ENCODE data around the gene LCE3C.

LCE3C gene

DNA sequence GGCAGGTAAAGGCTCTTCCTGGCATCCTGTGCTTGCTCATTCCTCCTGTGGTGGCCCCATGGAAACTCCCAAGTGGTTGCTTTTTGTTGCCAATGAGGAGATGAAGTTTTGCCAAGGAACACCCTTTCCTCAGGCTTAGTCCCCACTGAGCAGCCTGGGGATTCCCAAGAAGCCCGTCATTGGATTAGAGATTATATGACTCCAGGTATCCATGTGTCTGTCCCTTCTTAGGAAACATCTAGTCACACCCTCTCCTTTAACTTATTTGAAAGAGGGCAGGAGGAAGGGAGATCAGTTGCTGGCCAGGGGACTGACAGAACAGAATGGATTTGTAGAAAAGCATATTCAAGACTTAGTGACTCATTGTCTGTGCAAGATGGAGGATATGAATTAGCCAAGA lies 26.7 kb downstream of the LCE3C start:
- no peak for DNase-seq (ENCODE audit: low read depth)
- H3K4me3 ChIP-seq (ENCODE audit: low read length): no peak overlapping the region
- TF ChIP-seq, protein P1, sequence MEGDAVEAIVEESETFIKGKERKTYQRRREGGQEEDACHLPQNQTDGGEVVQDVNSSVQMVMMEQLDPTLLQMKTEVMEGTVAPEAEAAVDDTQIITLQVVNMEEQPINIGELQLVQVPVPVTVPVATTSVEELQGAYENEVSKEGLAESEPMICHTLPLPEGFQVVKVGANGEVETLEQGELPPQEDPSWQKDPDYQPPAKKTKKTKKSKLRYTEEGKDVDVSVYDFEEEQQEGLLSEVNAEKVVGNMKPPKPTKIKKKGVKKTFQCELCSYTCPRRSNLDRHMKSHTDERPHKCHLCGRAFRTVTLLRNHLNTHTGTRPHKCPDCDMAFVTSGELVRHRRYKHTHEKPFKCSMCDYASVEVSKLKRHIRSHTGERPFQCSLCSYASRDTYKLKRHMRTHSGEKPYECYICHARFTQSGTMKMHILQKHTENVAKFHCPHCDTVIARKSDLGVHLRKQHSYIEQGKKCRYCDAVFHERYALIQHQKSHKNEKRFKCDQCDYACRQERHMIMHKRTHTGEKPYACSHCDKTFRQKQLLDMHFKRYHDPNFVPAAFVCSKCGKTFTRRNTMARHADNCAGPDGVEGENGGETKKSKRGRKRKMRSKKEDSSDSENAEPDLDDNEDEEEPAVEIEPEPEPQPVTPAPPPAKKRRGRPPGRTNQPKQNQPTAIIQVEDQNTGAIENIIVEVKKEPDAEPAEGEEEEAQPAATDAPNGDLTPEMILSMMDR (conservative IDR thresholded peaks at IDR 0.05; ENCODE audit: low read length): no peak

DNA sequence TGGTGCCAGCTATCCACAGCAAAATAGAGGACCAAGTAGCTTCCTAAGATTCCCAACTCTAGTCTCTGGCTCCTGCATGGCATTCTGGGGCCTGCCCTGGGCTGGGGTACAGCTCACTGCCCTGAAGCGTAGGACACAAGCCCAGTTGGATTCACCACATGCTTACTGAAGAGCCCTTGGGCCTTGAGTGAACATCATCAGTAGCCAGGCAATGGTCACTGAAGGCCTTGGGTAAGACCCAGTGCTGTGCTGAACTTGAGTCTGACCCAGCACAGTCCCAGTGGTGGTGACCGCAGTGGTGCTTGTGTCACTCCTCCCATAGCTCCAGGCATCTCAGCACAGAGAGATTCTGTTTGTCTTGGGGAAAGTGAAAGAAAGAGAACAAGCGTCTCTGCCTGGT lies 30.6 kb downstream of the LCE3C start:
- no peak for DNase-seq (ENCODE audit: low read depth)
- no peak overlapping the region for H3K4me3 ChIP-seq (ENCODE audit: low read length)
- TF ChIP-seq, protein P1 (conservative IDR thresholded peaks at IDR 0.05; ENCODE audit: low read length): no peak

DNA sequence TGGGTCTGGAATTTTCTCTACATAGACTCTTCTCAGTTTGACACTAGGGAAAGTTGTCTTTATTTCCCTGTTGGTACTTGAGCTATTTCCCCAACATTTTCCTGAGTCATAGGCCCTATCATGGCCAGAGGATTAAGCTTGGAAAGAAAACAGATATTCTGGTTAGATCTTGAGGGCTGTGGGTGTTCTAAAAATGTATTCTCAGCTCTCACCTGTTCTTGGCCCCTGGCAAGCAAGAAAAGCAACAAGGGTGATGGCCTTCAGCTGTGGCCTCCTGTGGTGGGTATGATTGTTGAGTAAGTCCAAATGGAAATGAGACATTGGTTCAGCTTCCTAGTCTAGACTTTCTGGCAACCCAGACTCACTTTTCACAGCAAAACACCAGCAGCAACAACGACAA lies 40.3 kb downstream of the LCE3C start:
- TF ChIP-seq, protein P1 (conservative IDR thresholded peaks at IDR 0.05; ENCODE audit: low read length): no peak
- no peak for DNase-seq (ENCODE audit: low read depth)
- H3K4me3 ChIP-seq (ENCODE audit: low read length): no peak overlapping the region

DNA sequence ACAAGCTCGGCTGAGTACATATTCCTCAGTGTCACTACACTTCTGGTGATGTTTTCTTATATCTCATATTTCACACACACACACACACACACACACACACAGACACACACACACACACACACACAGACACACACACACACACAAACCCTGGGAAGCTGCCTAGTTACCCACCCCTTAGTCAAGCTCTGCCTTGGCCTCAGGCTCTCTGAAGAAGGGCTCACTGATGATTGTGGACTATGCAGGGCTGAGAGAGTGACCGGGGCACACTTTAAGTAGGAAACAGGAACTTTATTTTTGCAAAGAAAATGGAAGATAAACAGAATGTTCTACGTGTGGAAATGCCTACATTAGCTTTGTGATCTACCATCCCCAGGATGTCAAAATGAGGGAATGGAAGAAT lies 43.9 kb downstream of the LCE3C start:
- no peak for DNase-seq (ENCODE audit: low read depth)
- TF ChIP-seq, protein P1 (conservative IDR thresholded peaks at IDR 0.05; ENCODE audit: low read length): no peak
- H3K4me3 ChIP-seq (ENCODE audit: low read length): no peak overlapping the region

DNA sequence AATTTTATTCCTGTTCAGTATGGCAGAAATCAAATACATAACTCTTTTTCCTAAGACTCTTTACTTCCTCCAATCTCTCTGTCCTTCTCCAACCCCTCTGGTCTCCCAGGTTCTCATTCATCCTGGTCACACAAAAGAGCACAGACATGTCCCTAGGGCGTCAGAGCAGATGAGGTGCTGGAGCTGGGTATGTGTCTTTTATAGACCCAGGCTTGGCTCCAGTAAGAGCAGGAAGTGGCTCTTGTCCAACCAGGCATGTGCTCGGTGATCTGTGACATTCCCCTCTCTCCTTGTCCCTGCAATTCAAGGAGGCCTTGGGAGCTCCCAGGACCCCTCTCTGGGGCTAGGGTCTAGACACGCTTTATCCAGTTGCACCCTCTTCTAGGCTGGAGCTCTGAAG lies 45.1 kb downstream of the LCE3C start:
- TF ChIP-seq, protein P1 (conservative IDR thresholded peaks at IDR 0.05; ENCODE audit: low read length): no peak
- DNase-seq (ENCODE audit: low read depth): no peak
- H3K4me3 ChIP-seq (ENCODE audit: low read length): no peak overlapping the region

DNA sequence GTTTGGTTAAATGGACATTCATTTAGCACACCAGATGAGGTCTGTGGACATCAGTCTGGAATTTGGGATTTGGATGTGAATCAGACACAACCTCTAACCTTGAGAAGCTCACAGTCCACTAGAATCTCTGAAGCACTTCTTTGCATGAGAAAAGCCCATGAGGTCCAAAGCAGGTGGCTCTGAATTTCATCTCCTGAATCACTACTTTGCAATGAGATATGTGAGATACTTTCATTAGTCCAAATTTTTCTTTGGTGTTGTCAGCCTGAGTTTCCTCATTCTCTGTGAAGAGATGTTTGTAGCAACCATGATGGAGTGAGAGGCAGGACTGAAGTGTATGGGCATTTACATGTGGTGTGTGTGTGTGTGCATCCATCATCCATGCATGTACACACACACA lies 46.6 kb downstream of the LCE3C start:
- peak; percentile 9 for DNase-seq (ENCODE audit: low read depth)
- TF ChIP-seq, protein P1 (conservative IDR thresholded peaks at IDR 0.05; ENCODE audit: low read length): no peak
- no peak overlapping the region for H3K4me3 ChIP-seq (ENCODE audit: low read length)
